GM12874 (cell line): Measurements from ENCODE around the gene WDR7.
A peak's percentile ranks its signal among the peaks of the same experiment; 100 is the strongest.

Source experiments
- CTCF ChIP-seq: IDR thresholded peaks from 2 replicates; pipeline ENCODE4 v1.5.1; 2011; ENCODE audit warnings: low read depth, mild to moderate bottlenecking, control low read depth, low read length, moderate library complexity; ENCODE audit not compliant: insufficient read depth

WDR7 gene

GRCh38 chr18:56740645-56741044 lies 89.5 kb downstream of the WDR7 start:
- TF ChIP-seq CTCF: no peak

GRCh38 chr18:56741685-56742084 lies 90.5 kb downstream of the WDR7 start:
- no peak for TF ChIP-seq CTCF

GRCh38 chr18:56743115-56743514 lies 92.0 kb downstream of the WDR7 start:
- TF ChIP-seq CTCF: no peak

GRCh38 chr18:56747032-56747658 lies 96.0 kb downstream of the WDR7 start:
- TF ChIP-seq CTCF: no peak

- no peak for TF ChIP-seq CTCF
Observed at GRCh38 chr18:56747857-56748256, 96.7 kb downstream of the WDR7 start.

- peak; percentile 26; the same call in 1 of the 2 replicates for TF ChIP-seq CTCF
Observed at GRCh38 chr18:56748698-56749268, 97.6 kb downstream of the WDR7 start.

- TF ChIP-seq CTCF: no peak
Observed at GRCh38 chr18:56756966-56757365, 105.8 kb downstream of the WDR7 start.
